ENCODE measurements around the gene CUL4A.
A peak's percentile ranks its signal among the peaks of the same experiment; 100 is the strongest.

CUL4A gene

DNA sequence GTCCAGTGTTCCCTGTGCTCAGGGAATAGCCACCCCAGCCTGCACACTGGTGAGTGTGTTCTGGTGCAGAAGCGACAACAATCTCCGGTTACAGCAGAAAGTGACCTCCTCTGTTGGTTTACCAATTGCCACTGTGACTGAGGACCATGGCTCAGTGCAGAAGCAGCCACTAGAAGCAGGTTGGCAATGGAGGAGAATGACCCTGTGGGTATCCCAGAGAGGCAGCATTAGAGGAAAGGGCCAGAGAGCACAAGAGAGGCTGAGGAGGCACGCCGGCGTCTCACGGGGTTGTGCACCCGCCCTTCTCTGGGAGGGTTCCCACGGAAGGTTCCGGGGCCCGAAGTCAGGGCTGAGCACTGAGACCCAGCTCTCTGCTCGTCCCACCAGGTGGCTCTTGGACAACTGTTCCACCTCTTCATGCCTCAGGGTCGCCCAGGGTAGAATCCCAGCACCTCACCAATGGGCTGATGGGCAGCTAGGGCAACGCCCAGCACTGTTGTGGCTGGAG is 36.9 kb upstream of the CUL4A start:
- H3K27ac ChIP-seq = peak overlapping the region; percentile 86
- TF ChIP-seq, protein P1, sequence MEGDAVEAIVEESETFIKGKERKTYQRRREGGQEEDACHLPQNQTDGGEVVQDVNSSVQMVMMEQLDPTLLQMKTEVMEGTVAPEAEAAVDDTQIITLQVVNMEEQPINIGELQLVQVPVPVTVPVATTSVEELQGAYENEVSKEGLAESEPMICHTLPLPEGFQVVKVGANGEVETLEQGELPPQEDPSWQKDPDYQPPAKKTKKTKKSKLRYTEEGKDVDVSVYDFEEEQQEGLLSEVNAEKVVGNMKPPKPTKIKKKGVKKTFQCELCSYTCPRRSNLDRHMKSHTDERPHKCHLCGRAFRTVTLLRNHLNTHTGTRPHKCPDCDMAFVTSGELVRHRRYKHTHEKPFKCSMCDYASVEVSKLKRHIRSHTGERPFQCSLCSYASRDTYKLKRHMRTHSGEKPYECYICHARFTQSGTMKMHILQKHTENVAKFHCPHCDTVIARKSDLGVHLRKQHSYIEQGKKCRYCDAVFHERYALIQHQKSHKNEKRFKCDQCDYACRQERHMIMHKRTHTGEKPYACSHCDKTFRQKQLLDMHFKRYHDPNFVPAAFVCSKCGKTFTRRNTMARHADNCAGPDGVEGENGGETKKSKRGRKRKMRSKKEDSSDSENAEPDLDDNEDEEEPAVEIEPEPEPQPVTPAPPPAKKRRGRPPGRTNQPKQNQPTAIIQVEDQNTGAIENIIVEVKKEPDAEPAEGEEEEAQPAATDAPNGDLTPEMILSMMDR (conservative IDR thresholded peaks at IDR 0.05) = no peak

DNA sequence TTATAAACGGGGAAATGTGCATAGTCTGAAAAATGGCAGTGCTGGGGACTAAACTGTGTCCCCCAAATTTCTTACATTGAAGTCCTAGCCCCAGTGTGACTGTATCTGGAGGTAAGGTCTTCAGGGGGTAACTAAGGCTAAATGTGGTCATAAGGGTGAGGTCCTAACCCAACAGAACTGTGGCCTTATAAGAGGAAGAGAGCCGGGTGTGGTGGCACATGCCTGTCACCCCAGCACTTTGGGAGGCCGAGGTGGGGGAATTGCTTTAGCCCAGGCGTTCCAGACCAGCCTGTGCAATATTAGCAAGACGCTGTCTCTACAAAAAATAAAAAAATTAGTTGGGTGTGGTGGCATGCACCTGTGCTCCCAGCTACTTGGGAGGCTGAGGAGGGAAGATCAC is 33.1 kb upstream of the CUL4A start:
- TF ChIP-seq, protein P1 (conservative IDR thresholded peaks at IDR 0.05) = no peak
- no peak overlapping the region for H3K27ac ChIP-seq

DNA sequence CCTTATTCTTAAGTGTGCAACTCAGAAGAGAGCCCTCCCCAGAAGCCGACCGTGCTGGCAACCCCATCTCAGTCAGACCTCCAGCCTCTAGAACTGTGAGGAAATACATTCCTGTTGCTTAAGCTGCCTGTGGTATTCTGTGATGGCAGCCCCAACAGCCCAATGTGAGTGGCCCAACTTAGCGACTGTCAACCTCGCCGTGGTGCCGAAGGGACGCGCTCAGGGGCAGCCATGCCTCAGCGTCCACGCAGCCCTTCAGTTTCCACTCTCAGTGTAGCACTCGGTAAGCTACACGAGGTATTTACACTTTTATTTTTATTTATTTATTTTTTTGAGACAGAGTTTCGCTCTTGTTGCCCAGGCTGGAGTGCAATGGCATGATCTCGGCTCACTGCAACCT is 32.6 kb upstream of the CUL4A start:
- TF ChIP-seq, protein P1 (conservative IDR thresholded peaks at IDR 0.05) = no peak
- no peak overlapping the region for H3K27ac ChIP-seq

DNA sequence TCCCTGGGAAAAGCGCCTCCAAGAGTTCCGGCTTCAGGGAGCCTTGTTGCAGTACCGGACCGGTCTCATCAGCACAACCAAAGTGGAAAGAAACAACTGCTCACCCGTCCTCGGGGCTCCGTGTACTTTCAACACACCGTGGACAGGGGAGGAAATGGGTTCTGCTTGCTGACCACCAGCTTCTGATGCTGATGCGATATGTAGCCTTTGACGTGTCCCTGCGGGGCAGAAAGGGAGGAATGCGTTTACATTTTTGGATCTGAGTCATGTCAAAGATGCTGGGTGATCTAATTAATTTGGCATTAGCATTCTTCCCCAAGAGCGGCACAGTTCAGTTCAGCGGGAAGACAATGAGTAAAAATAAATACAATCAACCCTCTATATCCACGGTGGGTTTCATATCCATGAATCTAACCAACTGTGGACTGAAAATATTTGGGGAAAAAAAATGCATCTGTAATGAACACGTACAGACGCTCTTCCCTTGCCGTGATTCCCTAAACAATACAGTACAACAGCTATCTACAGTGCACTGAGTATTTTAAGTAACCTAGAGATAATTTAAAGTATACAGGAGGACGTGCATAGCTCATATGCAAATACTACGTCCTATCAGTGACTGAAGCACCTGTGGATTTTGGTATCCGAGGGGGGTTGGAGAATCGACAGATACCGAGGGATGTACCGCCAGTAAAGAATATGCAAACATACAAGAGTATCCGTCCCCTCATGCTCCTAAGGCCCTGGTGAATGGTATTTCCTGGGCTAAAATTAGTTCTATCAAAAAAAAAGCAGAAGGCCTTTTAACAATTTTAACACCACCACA is 31.1 kb upstream of the CUL4A start:
- TF ChIP-seq, protein P1 (conservative IDR thresholded peaks at IDR 0.05) = no peak
- H3K27ac ChIP-seq = no peak overlapping the region

DNA sequence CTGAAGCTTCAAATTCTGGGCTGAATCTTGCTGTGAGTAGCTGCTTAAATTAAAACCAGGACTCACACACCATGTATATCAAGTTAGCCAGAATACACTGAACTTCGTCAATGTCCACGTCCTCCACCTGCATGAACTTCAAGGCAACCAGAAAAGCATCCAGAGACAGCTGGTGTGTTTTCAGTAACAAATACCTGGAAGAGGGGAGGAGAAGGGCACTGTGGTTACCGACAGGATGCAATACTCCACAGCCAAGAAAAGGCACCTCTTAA is 30.6 kb upstream of the CUL4A start:
- H3K27ac ChIP-seq = no peak overlapping the region
- TF ChIP-seq, protein P1 (conservative IDR thresholded peaks at IDR 0.05) = no peak

DNA sequence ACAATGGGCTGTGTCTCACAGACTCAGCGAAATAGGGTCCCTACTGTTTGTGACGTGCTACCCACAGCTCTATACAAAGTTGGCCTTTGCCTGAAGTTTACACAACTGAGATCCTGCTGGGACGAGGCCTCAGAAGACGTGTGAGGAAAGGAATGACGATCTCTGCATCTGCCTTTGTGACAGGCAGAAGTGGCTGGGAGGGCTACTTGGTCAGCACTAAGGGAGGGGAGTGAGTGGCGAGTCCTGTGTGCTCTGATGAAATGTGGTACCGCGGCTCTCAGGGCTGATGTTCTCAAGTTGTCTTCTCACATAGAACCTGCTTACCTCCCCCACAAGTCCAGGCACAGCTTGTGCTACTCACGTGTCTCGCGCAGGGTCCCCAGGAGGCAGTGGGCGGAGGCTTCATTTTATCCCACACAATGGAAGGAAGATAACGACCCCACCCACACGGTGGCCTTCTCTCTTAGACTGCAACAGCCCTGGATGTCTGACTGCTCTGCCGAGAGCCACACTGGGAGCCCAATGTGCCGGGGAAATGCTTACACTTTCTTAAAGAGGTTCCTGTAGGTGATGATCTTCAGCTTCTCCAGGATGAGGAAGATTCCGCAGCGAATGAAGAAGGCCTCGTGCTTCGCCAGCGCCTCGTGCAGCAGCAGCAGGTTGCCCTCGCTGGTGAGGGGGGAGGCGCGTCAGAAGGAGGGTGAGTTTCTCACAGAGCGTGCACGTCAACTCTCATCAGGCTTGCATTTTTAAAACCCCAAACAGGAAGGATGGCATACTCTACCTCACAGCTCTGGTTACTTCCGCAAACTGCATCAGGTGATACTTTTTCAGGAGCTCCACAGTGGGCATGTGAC is 29.8 kb upstream of the CUL4A start:
- TF ChIP-seq, protein P1 (conservative IDR thresholded peaks at IDR 0.05) = no peak
- no peak overlapping the region for H3K27ac ChIP-seq

DNA sequence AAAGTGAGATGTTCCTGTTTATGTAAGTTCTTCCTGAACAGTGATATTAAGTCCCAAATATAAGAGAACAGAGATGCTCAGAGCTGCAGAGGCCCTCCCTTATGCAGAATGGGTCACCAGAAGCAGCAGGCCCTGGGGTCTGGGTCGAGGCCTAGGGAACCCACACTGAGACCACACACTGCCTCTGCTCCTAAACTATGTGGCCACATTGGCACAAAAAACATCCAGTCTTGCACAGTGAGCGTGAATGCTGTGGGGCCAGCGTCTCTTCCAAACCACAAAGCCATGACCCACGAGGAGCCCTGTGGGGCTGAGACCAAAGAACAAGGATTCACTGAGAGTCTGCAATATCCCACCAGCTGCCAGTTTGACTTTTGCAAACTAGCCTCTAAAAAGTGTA is 27.4 kb upstream of the CUL4A start:
- TF ChIP-seq, protein P1 (conservative IDR thresholded peaks at IDR 0.05) = no peak
- no peak overlapping the region for H3K27ac ChIP-seq
